Coronary artery (tissue), 2 donors: ENCODE data around the gene TXNDC8.
A peak's percentile ranks its signal among the peaks of the same experiment; 100 is the strongest.

Source experiments
- DNase-seq: peaks from one replicate; pipeline ENCODE4 v3.0.0-alpha.2; 2017; ENCODE audit warnings: low spot score
- H3K27ac ChIP-seq, 2 donors: fragments of 200-600 bp; sonication (generic); one replicate each; pipeline ENCODE4 v1.5.1; 2016 to 2019
- H3K4me3 ChIP-seq: fragments of 200-600 bp; sonication (generic); 2 replicates; pipeline ENCODE4 v1.5.1; 2016; ENCODE audit warnings: mild to moderate bottlenecking, moderate library complexity
- CTCF ChIP-seq: fragments of 200-600 bp; sonication (generic); IDR thresholded peaks from one replicate; pipeline ENCODE4 v1.5.1; 2019; ENCODE audit warnings: antibody characterized with exemption

The TXNDC8 gene

GRCh38 chr9:110357505-110357904 lies 19.8 kb upstream of the TXNDC8 start:
- no peak for TF ChIP-seq CTCF
- no peak for DNase-seq
- no peak overlapping the region for H3K4me3 ChIP-seq
- H3K27ac ChIP-seq, result no peak overlapping the region

- Histone ChIP-seq H3K4me3 (no peak overlapping the region), H3K27ac (no peak overlapping the region)
- no peak for DNase-seq
- TF ChIP-seq CTCF, result no peak
These were observed 19.2 kb upstream of the TXNDC8 start for GRCh38 chr9:110356639-110357395.

- Histone ChIP-seq H3K4me3 (no peak overlapping the region), H3K27ac (no peak overlapping the region)
- no peak for TF ChIP-seq CTCF
- DNase-seq, result no peak
These were observed 18.2 kb upstream of the TXNDC8 start for GRCh38 chr9:110355911-110356310.

GRCh38 chr9:110351009-110351467 lies 13.4 kb upstream of the TXNDC8 start:
- no peak overlapping the region for H3K4me3 ChIP-seq
- peak overlapping the region in 1 of 2 donors; percentile 56 for H3K27ac ChIP-seq
- no peak for DNase-seq
- TF ChIP-seq CTCF, result no peak

GRCh38 chr9:110346325-110346724 lies 8.7 kb upstream of the TXNDC8 start:
- no peak for TF ChIP-seq CTCF
- DNase-seq, result no peak
- Histone ChIP-seq H3K4me3 (no peak overlapping the region), H3K27ac (no peak overlapping the region)

- no peak for DNase-seq
- Histone ChIP-seq H3K4me3 (no peak overlapping the region), H3K27ac (no peak overlapping the region)
- no peak for TF ChIP-seq CTCF
These were observed 7.2 kb upstream of the TXNDC8 start for GRCh38 chr9:110344821-110345220.

GRCh38 chr9:110343551-110343950 lies 5.9 kb upstream of the TXNDC8 start:
- TF ChIP-seq CTCF, result no peak
- Histone ChIP-seq H3K27ac (no peak overlapping the region), H3K4me3 (no peak overlapping the region)
- DNase-seq, result no peak
